Activated gamma-delta T cell treated with Interleukin-2 at 50 U/mL for 16 hours (primary cell): ENCODE measurements around the gene ZBTB33.

Experiments used
- DNase-seq: peaks from one replicate; pipeline ENCODE4 v3.0.0-alpha.2; 2020

The ZBTB33 gene

GRCh38 chrX:120264341-120264740, 13.7 kb downstream of the ZBTB33 start:
- DNase-seq: no peak

GRCh38 chrX:120269373-120270035, 18.9 kb downstream of the ZBTB33 start:
- DNase-seq: no peak

GRCh38 chrX:120270567-120270966, 20.0 kb downstream of the ZBTB33 start:
- no peak for DNase-seq

GRCh38 chrX:120271218-120271617, 20.6 kb downstream of the ZBTB33 start:
- no peak for DNase-seq

- DNase-seq: no peak
Measured at GRCh38 chrX:120274145-120274544, 23.5 kb downstream of the ZBTB33 start.

- no peak for DNase-seq
Measured at GRCh38 chrX:120274958-120275357, 24.3 kb downstream of the ZBTB33 start.

- no peak for DNase-seq
Measured at GRCh38 chrX:120281021-120281624, 30.5 kb downstream of the ZBTB33 start.

GRCh38 chrX:120281761-120282160, 31.1 kb downstream of the ZBTB33 start:
- DNase-seq: no peak

GRCh38 chrX:120282697-120283096, 32.1 kb downstream of the ZBTB33 start:
- no peak for DNase-seq

- DNase-seq: no peak
Measured at GRCh38 chrX:120286733-120287512, 36.3 kb downstream of the ZBTB33 start.

GRCh38 chrX:120287513-120288112, 37.0 kb downstream of the ZBTB33 start:
- DNase-seq: no peak

- no peak for DNase-seq
Measured at GRCh38 chrX:120290107-120290506, 39.5 kb downstream of the ZBTB33 start.

GRCh38 chrX:120291211-120291610, 40.6 kb downstream of the ZBTB33 start:
- DNase-seq: no peak

GRCh38 chrX:120293015-120293414, 42.4 kb downstream of the ZBTB33 start:
- DNase-seq: no peak

- DNase-seq: no peak
Measured at GRCh38 chrX:120294651-120295050, 44.0 kb downstream of the ZBTB33 start.

GRCh38 chrX:120297923-120298322, 47.3 kb downstream of the ZBTB33 start:
- DNase-seq: no peak

- no peak for DNase-seq
Measured at GRCh38 chrX:120299928-120300327, 49.3 kb downstream of the ZBTB33 start.

- no peak for DNase-seq
Measured at GRCh38 chrX:120301497-120301896, 50.9 kb downstream of the ZBTB33 start.

GRCh38 chrX:120301960-120302359, 51.3 kb downstream of the ZBTB33 start:
- DNase-seq: no peak

- peak; percentile 45 for DNase-seq
Measured at GRCh38 chrX:120302434-120302833, 51.8 kb downstream of the ZBTB33 start.

GRCh38 chrX:120304256-120304655, 53.6 kb downstream of the ZBTB33 start:
- no peak for DNase-seq

GRCh38 chrX:120305531-120306141, 55.0 kb downstream of the ZBTB33 start:
- DNase-seq: no peak

GRCh38 chrX:120306630-120307029, 56.0 kb downstream of the ZBTB33 start:
- no peak for DNase-seq
